Measurements from ENCODE around the gene BCAT1.
"Not testable (repeated sequence)": the region's sequence is repeated elsewhere in the genome, so short reads cannot be mapped to it uniquely, and the experiment has no call there.

GRCh38 chr12:24926080-24926479, 22.8 kb downstream of the BCAT1 start:
- not testable (repeated sequence) for TF ChIP-seq CTCF (IDR thresholded peaks at IDR 0.05; ENCODE audit: borderline replicate concordance, extremely low read depth, low read length, poor library complexity, severe bottlenecking); EZH2 (IDR thresholded peaks at IDR 0.05; ENCODE audit: borderline replicate concordance, low read depth, low read length, severe bottlenecking)

Measured in DND-41 (cell line).